Keratinocyte (primary cell): ENCODE results near the gene POPDC2. TPM values are rescaled to one million over a fixed set of nuclear protein-coding genes. Genes with fewer than 3 reads are reported as not detected.

Source experiments
- DNase-seq: peaks from one replicate; pipeline ENCODE4 v3.0.0-alpha.2; 2011; ENCODE audit warnings: low read depth, missing footprints, low spot score
- FAIRE-seq: peaks from 2 replicates; lab custom pipeline; 2011; peaks lifted over from hg19 to GRCh38; lab: Jason Lieb, UNC
- H2AFZ ChIP-seq: 2 replicates; pipeline ENCODE4 v1.6.0; 2012; ENCODE audit warnings: low read length, control low read depth, inconsistent platforms; ENCODE audit not compliant: control insufficient read depth
- H3K27ac ChIP-seq: 2 replicates; pipeline ENCODE4 v1.5.1; 2011; ENCODE audit warnings: low read length; ENCODE audit not compliant: control insufficient read depth, insufficient read depth
- H3K27me3 ChIP-seq: 3 replicates; pipeline ENCODE4 v1.6.0; 2011; ENCODE audit warnings: low read length; ENCODE audit not compliant: control insufficient read depth, insufficient read depth; ENCODE audit errors: extremely low read depth
- H3K36me3 ChIP-seq, 2 experiments: 2 replicates in 1 of 2; 3 replicates in 1 of 2; pipeline ENCODE4 v1.5.1; 2011; ENCODE audit warnings: low read length in 2 of 2, mild to moderate bottlenecking in 1 of 2; ENCODE audit not compliant: control insufficient read depth in 2 of 2, insufficient read depth in 2 of 2; ENCODE audit errors: extremely low read depth in 1 of 2
- H3K4me1 ChIP-seq: 3 replicates; pipeline ENCODE4 v1.5.1; 2011; ENCODE audit warnings: low read length; ENCODE audit not compliant: control insufficient read depth, insufficient read depth; ENCODE audit errors: extremely low read depth
- H3K4me2 ChIP-seq: 3 replicates; pipeline ENCODE4 v1.6.0; 2011; ENCODE audit warnings: low read depth, low read length; ENCODE audit not compliant: control insufficient read depth, insufficient read depth; ENCODE audit errors: extremely low read depth
- H3K4me3 ChIP-seq, 3 experiments: fragments of 200-600 bp in 1 of 3; sonication (generic) in 1 of 3; 2 replicates in 2 of 3; 3 replicates in 1 of 3; pipeline ENCODE4 v1.5.1; 2011 to 2016; ENCODE audit warnings: low read length in 3 of 3, mild to moderate bottlenecking in 3 of 3, control low read depth in 2 of 3, inconsistent platforms in 1 of 3, low read depth in 1 of 3, mixed read lengths in 1 of 3, mixed run types in 1 of 3, moderate library complexity in 1 of 3; ENCODE audit not compliant: control insufficient read depth in 2 of 3, insufficient read depth in 2 of 3; ENCODE audit errors: extremely low read depth in 1 of 3
- H3K79me2 ChIP-seq: 2 replicates; pipeline ENCODE4 v1.6.0; 2012; ENCODE audit warnings: low read length; ENCODE audit not compliant: control insufficient read depth, insufficient read depth
- H3K9ac ChIP-seq: 3 replicates; pipeline ENCODE4 v1.6.0; 2011; ENCODE audit warnings: low read length; ENCODE audit not compliant: control insufficient read depth, insufficient read depth; ENCODE audit errors: extremely low read depth
- H3K9me1 ChIP-seq: 3 replicates; pipeline ENCODE4 v1.6.0; 2011; ENCODE audit warnings: low read length; ENCODE audit not compliant: control insufficient read depth, insufficient read depth; ENCODE audit errors: extremely low read depth
- H3K9me3 ChIP-seq: 2 replicates; pipeline ENCODE4 v1.5.1; 2012; ENCODE audit warnings: low read depth, low read length; ENCODE audit not compliant: control insufficient read depth
- H4K20me1 ChIP-seq: 3 replicates; pipeline ENCODE4 v1.6.0; 2011; ENCODE audit warnings: low read length; ENCODE audit not compliant: control insufficient read depth, insufficient read depth; ENCODE audit errors: extremely low read depth
- CTCF ChIP-seq, 3 experiments: IDR thresholded peaks in 1 of 3; conservative IDR thresholded peaks in 1 of 3; optimal IDR thresholded peaks in 1 of 3; 2 replicates in 2 of 3; 3 replicates in 1 of 3; pipeline versions ENCODE3 to v1.5.1; 2011; ENCODE audit warnings: low read length in 3 of 3, mild to moderate bottlenecking in 3 of 3, moderate library complexity in 2 of 3, control low read depth in 1 of 3, inconsistent platforms in 1 of 3; ENCODE audit not compliant: insufficient read depth in 2 of 3; ENCODE audit errors: extremely low read depth in 1 of 3
- EZH2 ChIP-seq: IDR thresholded peaks from one replicate; pipeline ENCODE4 v1.6.1; 2012; ENCODE audit warnings: inconsistent platforms, mild to moderate bottlenecking, low read length, moderate library complexity
- dilution Hi-C: fragments of 300-500 bp; cut with MboI; formaldehyde crosslinking; loops from one replicate; pipeline ENCODE4 v1.7.0; 2020; ENCODE audit warnings: low sequenced_read_pairs; ENCODE audit not compliant: extremely low pct_ligation_motif_present
- polyA plus RNA-seq, 5 experiments: library from polyadenylated mRNA; depleted of rRNA in 3 of 5; stranded (reverse) in 3 of 5; stranded (forward) in 1 of 5; unstranded in 1 of 5; fragments of >200 nt; gene quantifications; 1 replicate in 1 of 5; 2 replicates in 3 of 5; 3 replicates in 1 of 5; pipeline versions ENCODE4 v1.2.1 to v1.2.3, GENCODE V29; 2011 to 2012; ENCODE audit warnings: missing spikeins in 2 of 5, low read depth in 1 of 5, low replicate concordance in 1 of 5

Gene POPDC2
- polyA plus RNA-seq, 1 donor (not counting 4 experiments of a cell fraction or from before 2014, with no cell fraction given) = 0.87 TPM

DNA sequence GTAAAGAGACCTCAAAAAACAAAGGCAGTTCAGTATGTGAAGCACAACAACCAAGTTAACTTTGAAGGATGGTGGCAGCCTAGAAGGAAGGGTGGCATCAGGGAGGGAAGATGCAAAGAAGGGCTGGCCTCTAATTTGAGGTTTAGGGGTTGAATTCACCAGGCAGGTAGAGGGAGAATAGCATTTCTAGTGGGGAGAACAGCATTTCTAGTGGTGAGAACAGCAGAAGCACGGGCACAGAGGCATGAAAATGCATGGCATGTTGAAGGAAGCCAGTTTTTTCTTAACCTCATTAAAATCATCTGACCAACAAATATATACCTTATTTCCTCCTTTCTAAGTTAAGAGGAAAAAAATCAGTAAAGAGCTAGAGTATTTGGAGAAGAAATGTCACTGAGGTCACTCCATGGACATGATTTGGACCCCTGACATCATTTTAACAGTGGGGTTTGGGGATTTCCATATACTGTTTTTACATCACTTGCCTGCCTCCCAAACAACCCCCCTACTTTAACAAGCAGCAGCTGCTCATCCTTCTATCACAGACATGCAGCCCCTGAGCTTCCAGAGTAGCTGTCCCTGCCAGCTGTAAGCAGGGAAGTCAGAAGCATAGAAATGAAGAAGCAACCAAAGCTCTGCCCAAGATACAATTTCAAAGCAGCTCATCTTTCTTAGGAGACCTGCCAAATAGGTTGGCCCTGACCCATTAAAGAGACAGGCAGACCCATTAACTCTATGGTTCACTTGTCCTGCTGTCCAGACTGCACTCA is 2.4 kb upstream of the POPDC2 start:
- FAIRE-seq (no peak), DNase-seq (no peak)
- H3K4me3 ChIP-seq = no peak overlapping the region
- no peak overlapping the region for H3K27ac ChIP-seq
- no peaks in the 10 kb centered on the region for H3K4me1 ChIP-seq
- no peaks in the 10 kb centered on the region for H3K9me3 ChIP-seq
- H4K20me1 ChIP-seq = no peaks in the 10 kb centered on the region
- H3K27me3 ChIP-seq = no peaks in the 10 kb centered on the region
- no peaks in the 10 kb centered on the region for H3K79me2 ChIP-seq
- no peaks in the 10 kb centered on the region for H3K9me1 ChIP-seq
- H3K36me3 ChIP-seq = no peaks in the 10 kb centered on the region
- TF ChIP-seq CTCF (optimal IDR thresholded peaks at IDR 0.05 in 1 of 3, IDR thresholded peaks at IDR 0.05 in 1 of 3, conservative IDR thresholded peaks at IDR 0.05 in 1 of 3; ENCODE audit: extremely low read depth in 1 of 3, insufficient read depth in 2 of 3, low read length in 3 of 3) (no peak), EZH2 (no peak)
- no peak overlapping the region for H3K9ac ChIP-seq
- no peak overlapping the region for H3K4me2 ChIP-seq
- dilution Hi-C loops = no loop called here
- H2AFZ ChIP-seq = no peak overlapping the region

- no peak overlapping the region for H3K27ac ChIP-seq
- H3K79me2 ChIP-seq = no peaks in the 10 kb centered on the region
- dilution Hi-C loops = no loop called here
- FAIRE-seq (no peak), DNase-seq (no peak)
- no peak overlapping the region for H3K4me2 ChIP-seq
- H3K36me3 ChIP-seq = no peaks in the 10 kb centered on the region
- no peak overlapping the region for H3K9ac ChIP-seq
- no peaks in the 10 kb centered on the region for H3K4me1 ChIP-seq
- H4K20me1 ChIP-seq = no peaks in the 10 kb centered on the region
- no peaks in the 10 kb centered on the region for H3K27me3 ChIP-seq
- H2AFZ ChIP-seq = no peak overlapping the region
- TF ChIP-seq CTCF (optimal IDR thresholded peaks at IDR 0.05 in 1 of 3, IDR thresholded peaks at IDR 0.05 in 1 of 3, conservative IDR thresholded peaks at IDR 0.05 in 1 of 3; ENCODE audit: extremely low read depth in 1 of 3, insufficient read depth in 2 of 3, low read length in 3 of 3) (no peak), EZH2 (no peak)
- H3K9me1 ChIP-seq = no peaks in the 10 kb centered on the region
- H3K9me3 ChIP-seq = no peaks in the 10 kb centered on the region
- no peak overlapping the region for H3K4me3 ChIP-seq
These were observed 640 bp downstream of the POPDC2 start for GRCh38 chr3:119659606-119660291.
